Type B pancreatic cell (in vitro differentiated cells): ENCODE results near the gene KRT24. TPM values are rescaled to one million over a fixed set of nuclear protein-coding genes. Genes with fewer than 3 reads are reported as not detected.
A peak's percentile ranks its signal among the peaks of the same experiment; 100 is the strongest.

Source experiments
- DNase-seq: peaks from one replicate; pipeline ENCODE4 v3.0.0; 2021; ENCODE audit warnings: mixed read lengths; ENCODE audit not compliant: unreplicated experiment; ENCODE audit errors: extremely low spot score
- H3K27ac Mint-ChIP-seq: 2 replicates; pipeline ENCODE4 v1.8.0; 2021; ENCODE audit warnings: mild to moderate bottlenecking, mixed read lengths
- H3K27me3 Mint-ChIP-seq: 2 replicates; pipeline ENCODE4 v1.8.0; 2021; ENCODE audit warnings: mixed read lengths
- H3K36me3 Mint-ChIP-seq: 2 replicates; pipeline ENCODE4 v1.8.0; 2021; ENCODE audit warnings: mixed read lengths
- H3K4me1 Mint-ChIP-seq: one replicate; pipeline ENCODE4 v1.8.0; 2021; ENCODE audit warnings: mixed read lengths; ENCODE audit not compliant: unreplicated experiment
- H3K4me3 Mint-ChIP-seq: 2 replicates; pipeline ENCODE4 v1.8.0; 2021; ENCODE audit warnings: mild to moderate bottlenecking, mixed read lengths
- H3K9me3 Mint-ChIP-seq: 2 replicates; pipeline ENCODE4 v1.8.0; 2021; ENCODE audit warnings: mixed read lengths
- CTCF ChIP-seq: fragments of 200-600 bp; sonication (generic); conservative IDR thresholded peaks from 2 replicates; pipeline ENCODE4 v1.5.0; 2021; ENCODE audit warnings: antibody characterized with exemption, mild to moderate bottlenecking
- total RNA-seq: library from RNA; stranded (reverse); gene quantifications from 2 replicates; pipeline ENCODE4 v1.2.1, GENCODE V29; 2021; ENCODE audit warnings: low replicate concordance

KRT24 gene
- total RNA-seq, 1 donor from 2014 or later = not detected

- Mint-ChIP-seq H3K36me3 (no peaks in the 10 kb centered on the region), H3K4me1 (no peaks in the 10 kb centered on the region), H3K4me3 (no peak overlapping the region), H3K9me3 (no peaks in the 10 kb centered on the region), H3K27ac (no peak overlapping the region), H3K27me3 (peaks cover 5% of the 10 kb centered on the region)
- DNase-seq = no peak
- no peak for TF ChIP-seq CTCF
These were observed 18.7 kb upstream of the KRT24 start for GRCh38 chr17:40722241-40722640.

- no peak for TF ChIP-seq CTCF
- H3K4me3 Mint-ChIP-seq = no peak overlapping the region
- H3K27ac Mint-ChIP-seq = no peak overlapping the region
- H3K9me3 Mint-ChIP-seq = no peaks in the 10 kb centered on the region
- no peaks in the 10 kb centered on the region for H3K27me3 Mint-ChIP-seq
- H3K36me3 Mint-ChIP-seq = no peaks in the 10 kb centered on the region
- no peaks in the 10 kb centered on the region for H3K4me1 Mint-ChIP-seq
- DNase-seq = no peak
These were observed 17.3 kb upstream of the KRT24 start for GRCh38 chr17:40720899-40721298.

GRCh38 chr17:40718930-40719329, 15.4 kb upstream of the KRT24 start:
- peak overlapping the region; percentile 60 for H3K4me3 Mint-ChIP-seq
- H3K27me3 Mint-ChIP-seq = no peaks in the 10 kb centered on the region
- DNase-seq = no peak
- H3K9me3 Mint-ChIP-seq = no peaks in the 10 kb centered on the region
- peak overlapping the region; percentile 41 for H3K27ac Mint-ChIP-seq
- no peaks in the 10 kb centered on the region for H3K36me3 Mint-ChIP-seq
- no peaks in the 10 kb centered on the region for H3K4me1 Mint-ChIP-seq
- TF ChIP-seq CTCF = no peak

- Mint-ChIP-seq H3K4me3 (no peak overlapping the region), H3K4me1 (no peaks in the 10 kb centered on the region), H3K27me3 (no peaks in the 10 kb centered on the region), H3K36me3 (no peaks in the 10 kb centered on the region), H3K27ac (no peak overlapping the region), H3K9me3 (no peaks in the 10 kb centered on the region)
- no peak for DNase-seq
- no peak for TF ChIP-seq CTCF
These were observed 14.2 kb upstream of the KRT24 start for GRCh38 chr17:40717776-40718175.

GRCh38 chr17:40714473-40714872, 10.9 kb upstream of the KRT24 start:
- DNase-seq = no peak
- H3K27ac Mint-ChIP-seq = no peak overlapping the region
- H3K4me1 Mint-ChIP-seq = no peaks in the 10 kb centered on the region
- H3K36me3 Mint-ChIP-seq = no peaks in the 10 kb centered on the region
- H3K9me3 Mint-ChIP-seq = no peaks in the 10 kb centered on the region
- H3K4me3 Mint-ChIP-seq = no peak overlapping the region
- no peak for TF ChIP-seq CTCF
- H3K27me3 Mint-ChIP-seq = no peaks in the 10 kb centered on the region

- H3K9me3 Mint-ChIP-seq = peaks cover 5% of the 10 kb centered on the region
- no peaks in the 10 kb centered on the region for H3K27me3 Mint-ChIP-seq
- no peak for TF ChIP-seq CTCF
- no peaks in the 10 kb centered on the region for H3K36me3 Mint-ChIP-seq
- H3K4me3 Mint-ChIP-seq = no peak overlapping the region
- DNase-seq = no peak
- H3K4me1 Mint-ChIP-seq = peaks cover 14% of the 10 kb centered on the region
- peak overlapping the region; percentile 12 for H3K27ac Mint-ChIP-seq
These were observed 4.2 kb upstream of the KRT24 start for GRCh38 chr17:40707745-40708144.
